ENCODE measurements around the gene SSU72.

SSU72 gene

DNA sequence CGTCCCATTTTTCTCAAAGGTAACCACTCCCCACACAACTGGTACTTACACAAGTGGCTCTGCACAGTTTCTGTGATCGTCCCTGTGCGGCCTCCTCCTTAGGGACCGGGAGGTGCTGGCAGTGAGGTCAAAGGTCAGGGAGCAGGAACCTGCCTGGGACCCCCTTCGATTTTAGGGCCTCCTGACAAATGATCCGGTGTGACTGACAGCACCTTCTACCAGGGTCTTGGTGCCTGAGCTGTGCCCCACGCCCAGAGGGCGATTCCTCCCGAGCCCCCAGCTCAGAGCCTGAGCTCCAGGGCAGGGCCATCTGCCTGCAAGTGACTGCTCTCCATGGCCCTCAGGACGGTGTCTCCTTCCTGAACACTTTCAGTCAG is 22.4 kb downstream of the SSU72 start:
- TF ChIP-seq POLR2A (IDR thresholded peaks at IDR 0.05; ENCODE audit: low read depth, low read length): no peak
- TF ChIP-seq TAF1 (IDR thresholded peaks at IDR 0.05; ENCODE audit: borderline replicate concordance, low read depth, low read length): no peak
- no peak for TF ChIP-seq POLR2AphosphoS5 (IDR thresholded peaks at IDR 0.05; ENCODE audit: low read depth, low read length)
- FAIRE-seq (no peak), DNase-seq (ENCODE audit: insufficient read length) (no peak)

DNA sequence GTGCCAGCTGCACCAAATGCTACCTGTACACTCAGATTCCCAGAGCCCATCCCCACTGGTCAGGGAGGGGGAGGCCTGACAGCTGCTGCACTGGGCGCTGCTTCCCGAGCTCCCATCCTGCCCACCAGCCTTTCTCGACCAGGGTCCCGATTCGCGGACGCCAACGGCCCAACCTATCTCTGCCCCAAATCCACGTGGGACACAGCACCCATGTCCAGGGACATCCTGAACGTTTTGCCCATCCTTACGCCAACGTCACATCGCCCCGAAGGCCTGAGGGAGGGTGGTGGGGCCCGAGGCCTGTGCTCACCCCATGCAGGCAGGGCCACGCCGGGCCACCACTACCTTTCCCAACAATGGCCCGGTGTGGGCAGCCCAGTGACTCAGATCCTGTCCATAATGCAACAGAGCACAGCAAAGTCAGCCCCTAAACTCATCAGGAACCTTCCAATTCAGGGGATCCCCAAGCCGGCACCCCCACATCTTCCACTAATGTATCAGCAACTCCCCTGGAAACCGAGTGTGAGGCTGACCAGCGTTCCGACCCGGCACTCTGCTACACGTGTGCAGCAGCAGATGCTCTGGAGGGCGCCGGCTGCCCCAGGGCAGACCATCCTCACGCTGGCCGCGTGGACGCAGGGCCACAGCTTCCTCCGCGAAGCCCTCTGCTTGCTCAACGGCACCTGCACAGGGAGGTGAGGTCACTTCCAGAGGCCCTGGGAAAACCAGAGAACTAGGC is 23.0 kb downstream of the SSU72 start:
- DNase-seq (ENCODE audit: insufficient read length): no peak
- TF ChIP-seq POLR2A (IDR thresholded peaks at IDR 0.05; ENCODE audit: low read depth, low read length): no peak
- no peak for TF ChIP-seq TAF1 (IDR thresholded peaks at IDR 0.05; ENCODE audit: borderline replicate concordance, low read depth, low read length)
- no peak for TF ChIP-seq POLR2AphosphoS5 (IDR thresholded peaks at IDR 0.05; ENCODE audit: low read depth, low read length)
- FAIRE-seq: no peak

DNA sequence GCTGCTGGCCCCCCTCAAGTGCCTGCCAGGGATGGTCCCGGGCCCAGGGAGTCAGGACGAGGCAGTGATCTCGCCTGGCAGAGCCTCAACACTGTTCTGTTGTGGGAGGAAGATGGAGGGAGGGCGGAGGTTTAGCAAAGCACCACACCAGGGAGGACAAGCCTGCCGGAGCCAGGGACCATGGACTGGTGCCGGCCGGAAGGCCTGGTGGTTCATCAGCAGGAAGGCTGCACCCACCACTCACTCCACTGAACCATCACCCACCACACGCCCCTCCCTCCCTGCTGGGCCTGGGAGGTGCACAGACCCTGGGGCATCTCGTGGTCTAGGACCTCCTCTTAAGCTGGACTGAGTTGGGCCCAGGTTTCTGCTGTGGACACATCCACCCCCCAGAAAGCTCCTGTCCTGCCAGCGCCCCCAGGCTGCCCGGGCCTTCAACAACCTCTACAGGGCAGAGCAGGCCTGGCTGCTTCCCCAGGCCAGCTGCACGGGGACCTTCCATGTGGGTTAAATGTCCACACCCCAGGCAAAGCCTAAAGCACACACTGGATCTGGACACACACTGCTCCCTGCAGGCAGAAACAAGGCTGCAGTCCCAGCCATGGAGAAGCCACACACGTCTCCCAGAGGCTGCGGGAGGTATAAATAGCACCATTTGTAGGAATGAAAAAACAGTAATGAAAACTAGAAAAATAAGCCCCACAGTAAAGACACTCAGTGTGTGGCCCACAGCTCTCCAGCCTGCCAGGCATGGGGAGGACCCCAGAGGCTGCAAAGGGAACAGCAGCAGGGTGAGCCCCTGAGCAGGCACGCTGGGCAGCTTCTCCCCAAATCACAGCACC is 23.9 kb downstream of the SSU72 start:
- TF ChIP-seq POLR2AphosphoS5 (IDR thresholded peaks at IDR 0.05; ENCODE audit: low read depth, low read length) (no peak), TAF1 (IDR thresholded peaks at IDR 0.05; ENCODE audit: borderline replicate concordance, low read depth, low read length) (no peak), POLR2A (IDR thresholded peaks at IDR 0.05; ENCODE audit: low read depth, low read length) (no peak)
- DNase-seq (ENCODE audit: insufficient read length): no peak

DNA sequence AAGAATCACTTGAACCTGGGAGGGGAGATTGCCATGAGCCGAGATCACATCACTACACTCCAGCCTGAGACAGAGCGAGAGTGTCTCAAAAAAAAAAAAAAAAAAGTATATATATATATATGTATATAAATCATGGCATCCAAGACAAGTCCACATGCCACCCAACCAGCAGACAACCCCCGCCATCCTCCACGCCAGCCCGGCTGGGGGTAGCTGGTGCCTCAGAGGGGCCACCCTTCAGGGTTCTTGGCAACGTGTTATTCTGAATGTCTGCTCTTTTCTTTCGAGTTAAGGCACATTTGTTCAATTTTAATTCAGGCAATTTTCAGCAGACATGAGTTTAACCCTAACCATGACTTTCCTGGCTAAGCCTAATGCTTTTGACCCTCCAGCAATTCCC is 24.6 kb downstream of the SSU72 start:
- FAIRE-seq (no peak), DNase-seq (ENCODE audit: insufficient read length) (no peak)
- TF ChIP-seq POLR2A (IDR thresholded peaks at IDR 0.05; ENCODE audit: low read depth, low read length): no peak
- TF ChIP-seq POLR2AphosphoS5 (IDR thresholded peaks at IDR 0.05; ENCODE audit: low read depth, low read length): no peak
- no peak for TF ChIP-seq TAF1 (IDR thresholded peaks at IDR 0.05; ENCODE audit: borderline replicate concordance, low read depth, low read length)

More for the DNA sequence above, 23.9 kb downstream of the SSU72 start:
- FAIRE-seq: no peak

DNA sequence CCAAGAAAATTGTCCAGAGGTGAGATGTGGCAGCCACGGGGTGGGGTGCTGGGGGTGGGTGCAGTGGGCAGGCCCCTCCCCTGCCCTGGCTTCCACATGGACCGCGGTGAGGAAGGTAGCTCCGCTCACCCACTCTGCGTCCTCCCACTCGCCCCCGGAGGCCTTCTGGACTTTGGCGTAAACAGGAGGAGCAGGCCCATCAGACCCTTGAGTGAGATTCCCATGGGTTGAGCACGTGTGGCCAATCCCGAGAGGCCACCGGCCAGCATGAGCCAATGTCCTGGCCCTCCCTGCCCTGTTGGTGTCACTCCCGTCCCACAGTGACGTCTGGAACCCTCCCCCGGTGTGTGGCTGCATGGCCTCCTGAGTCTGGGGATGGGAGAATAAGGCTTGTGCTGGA is 26.1 kb downstream of the SSU72 start:
- FAIRE-seq: no peak
- TF ChIP-seq TAF1 (IDR thresholded peaks at IDR 0.05; ENCODE audit: borderline replicate concordance, low read depth, low read length) (no peak), POLR2AphosphoS5 (IDR thresholded peaks at IDR 0.05; ENCODE audit: low read depth, low read length) (no peak), POLR2A (IDR thresholded peaks at IDR 0.05; ENCODE audit: low read depth, low read length) (no peak)
- DNase-seq (ENCODE audit: insufficient read length): no peak

DNA sequence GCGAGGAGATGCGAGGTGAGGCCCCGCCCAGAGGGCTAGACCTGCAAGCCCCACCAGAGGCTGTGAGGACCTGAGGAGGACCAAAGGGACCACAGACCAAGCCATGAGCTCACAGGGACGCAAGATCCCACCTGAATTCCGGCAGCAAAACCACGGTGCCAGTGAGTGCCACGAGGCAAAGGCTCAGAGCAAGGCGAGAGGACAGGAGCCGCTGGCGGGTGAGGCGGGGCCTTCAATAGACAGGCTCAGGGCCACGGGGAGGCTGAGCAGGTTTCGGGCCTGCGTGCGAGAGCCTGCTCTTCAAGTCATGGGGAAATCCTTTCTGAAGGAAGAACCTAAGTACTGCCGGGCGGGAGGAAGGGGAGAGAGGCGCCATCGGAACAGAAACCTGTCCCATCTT is 27.2 kb downstream of the SSU72 start:
- FAIRE-seq (no peak), DNase-seq (ENCODE audit: insufficient read length) (no peak)
- TF ChIP-seq POLR2A (IDR thresholded peaks at IDR 0.05; ENCODE audit: low read depth, low read length) (no peak), POLR2AphosphoS5 (IDR thresholded peaks at IDR 0.05; ENCODE audit: low read depth, low read length) (no peak), TAF1 (IDR thresholded peaks at IDR 0.05; ENCODE audit: borderline replicate concordance, low read depth, low read length) (no peak)

DNA sequence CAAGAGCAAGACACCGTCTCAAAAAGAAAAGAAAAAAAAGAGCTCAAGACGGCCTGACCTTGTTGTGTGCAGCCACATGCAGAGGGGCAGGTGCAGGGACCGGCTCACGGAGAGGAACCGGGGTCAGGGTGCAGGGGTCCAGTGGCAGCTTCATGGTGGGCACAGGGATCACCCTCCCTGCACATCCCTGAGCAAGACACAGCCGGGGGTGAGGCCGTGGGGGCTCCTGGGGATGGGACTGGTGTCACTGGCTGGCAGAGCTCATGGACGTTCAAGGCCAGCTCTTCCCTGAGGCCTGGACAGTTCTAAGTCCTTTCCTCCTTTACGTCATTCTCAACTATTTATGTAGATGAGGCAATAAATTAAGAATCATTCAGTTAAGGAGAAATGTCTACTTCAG is 27.7 kb downstream of the SSU72 start:
- FAIRE-seq (no peak), DNase-seq (ENCODE audit: insufficient read length) (no peak)
- TF ChIP-seq TAF1 (IDR thresholded peaks at IDR 0.05; ENCODE audit: borderline replicate concordance, low read depth, low read length) (no peak), POLR2A (IDR thresholded peaks at IDR 0.05; ENCODE audit: low read depth, low read length) (no peak), POLR2AphosphoS5 (IDR thresholded peaks at IDR 0.05; ENCODE audit: low read depth, low read length) (no peak)

DNA sequence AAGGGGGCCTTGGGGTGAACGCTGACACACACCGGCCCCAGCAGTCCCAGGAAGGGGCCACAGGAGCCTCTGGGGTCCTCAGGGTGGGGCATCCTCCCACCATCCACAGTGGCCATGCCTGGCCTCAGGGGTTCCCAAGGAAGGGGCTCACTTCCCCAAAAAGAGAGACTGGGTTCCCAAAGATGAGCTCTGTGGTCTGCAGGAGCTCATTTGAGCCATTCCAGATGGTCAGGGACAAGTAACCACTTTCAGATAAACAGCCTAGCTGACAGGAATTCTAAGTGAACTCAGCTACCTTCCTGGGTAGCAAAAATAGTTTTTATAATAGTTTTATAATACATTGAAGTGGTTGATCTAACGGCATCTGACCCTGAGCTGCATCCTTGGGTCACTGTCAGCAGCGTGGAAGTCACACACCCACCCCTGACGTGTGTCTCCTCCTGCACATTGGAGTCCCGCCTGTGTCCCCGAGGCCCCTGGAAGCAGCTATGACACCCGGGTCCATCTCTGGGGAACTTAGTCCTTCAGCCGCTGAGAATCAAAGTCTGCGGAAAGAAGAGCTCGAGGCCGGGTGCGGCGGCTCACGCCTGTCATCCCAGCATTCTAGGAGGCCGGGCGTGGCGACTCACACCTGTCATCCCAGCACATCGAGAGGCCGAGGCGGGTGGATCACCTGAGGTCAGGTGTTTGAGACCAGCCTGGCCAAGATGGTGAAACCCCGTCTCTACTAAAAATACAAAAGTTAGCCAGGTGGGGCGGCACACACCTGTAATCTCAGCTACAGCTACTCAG is 28.5 kb downstream of the SSU72 start:
- TF ChIP-seq POLR2A (IDR thresholded peaks at IDR 0.05; ENCODE audit: low read depth, low read length) (no peak), POLR2AphosphoS5 (IDR thresholded peaks at IDR 0.05; ENCODE audit: low read depth, low read length) (no peak), TAF1 (IDR thresholded peaks at IDR 0.05; ENCODE audit: borderline replicate concordance, low read depth, low read length) (no peak)
- no peak for DNase-seq (ENCODE audit: insufficient read length)
- FAIRE-seq: no peak

DNA sequence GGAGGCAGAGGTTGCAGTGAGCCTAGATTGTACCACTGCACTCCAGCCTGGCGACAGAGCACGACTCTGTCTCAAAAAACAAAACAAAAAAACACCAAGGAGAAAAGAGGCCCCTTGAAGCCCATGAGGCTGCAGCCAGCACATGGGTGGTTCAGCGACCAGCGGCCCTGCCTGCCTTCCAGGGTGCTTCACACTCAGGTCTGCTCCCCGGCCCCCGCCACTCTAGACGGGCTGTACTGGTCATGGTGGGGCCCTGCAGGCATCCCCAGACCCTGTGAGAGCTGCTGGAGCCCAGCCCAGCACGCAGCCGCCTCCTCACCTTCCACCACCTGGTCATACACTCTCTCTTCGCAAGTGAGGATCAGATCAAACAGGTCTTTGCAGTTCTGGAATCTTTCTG is 30.1 kb downstream of the SSU72 start:
- DNase-seq (ENCODE audit: insufficient read length): no peak
- TF ChIP-seq TAF1 (IDR thresholded peaks at IDR 0.05; ENCODE audit: borderline replicate concordance, low read depth, low read length): no peak
- TF ChIP-seq POLR2AphosphoS5 (IDR thresholded peaks at IDR 0.05; ENCODE audit: low read depth, low read length): no peak
- TF ChIP-seq POLR2A (IDR thresholded peaks at IDR 0.05; ENCODE audit: low read depth, low read length): no peak
- no peak for FAIRE-seq

DNA sequence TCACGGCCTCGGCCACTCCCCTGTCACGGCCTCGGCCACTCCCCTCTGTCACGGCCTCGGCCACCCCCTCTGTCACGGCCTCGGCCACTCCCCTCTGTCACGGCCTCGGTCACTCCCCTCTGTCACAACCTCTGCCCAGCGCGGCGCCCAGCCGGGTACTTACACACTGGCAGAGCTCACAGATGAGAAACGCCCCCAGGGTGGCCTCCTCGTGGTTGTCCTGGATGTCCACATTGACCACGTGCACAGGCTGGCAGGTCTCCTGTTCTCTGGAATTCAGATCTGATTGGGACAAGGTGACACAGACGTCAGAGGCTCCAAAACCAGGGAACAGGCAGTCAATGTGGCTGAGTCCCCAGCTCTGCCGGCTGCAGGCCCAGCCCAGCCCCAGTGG is 31.0 kb downstream of the SSU72 start:
- no peak for DNase-seq (ENCODE audit: insufficient read length)
- FAIRE-seq: no peak
- TF ChIP-seq POLR2AphosphoS5 (IDR thresholded peaks at IDR 0.05; ENCODE audit: low read depth, low read length): no peak
- no peak for TF ChIP-seq TAF1 (IDR thresholded peaks at IDR 0.05; ENCODE audit: borderline replicate concordance, low read depth, low read length)
- no peak for TF ChIP-seq POLR2A (IDR thresholded peaks at IDR 0.05; ENCODE audit: low read depth, low read length)

Data from GM12892 (cell line).